ENCODE measurements around the gene KCNH3. TPM values are rescaled to one million over a fixed set of nuclear protein-coding genes. Genes with fewer than 3 reads are reported as not detected.
A peak's percentile ranks its signal among the peaks of the same experiment; 100 is the strongest.

The KCNH3 gene
- total RNA-seq, 1 experiment from 2014 or later, result 0.26 TPM

GRCh38 chr12:49527361-49528130 is 11.3 kb upstream of the KCNH3 start:
- Histone ChIP-seq H2AK5ac (ENCODE audit: insufficient read length, low read length) (no peak overlapping the region), H3K79me2 (ENCODE audit: insufficient read depth, low read length) (no peaks in the 10 kb centered on the region), H3K23me2 (ENCODE audit: insufficient read length, low read depth, low read length, poor library complexity, severe bottlenecking) (no peaks in the 10 kb centered on the region), H2BK5ac (ENCODE audit: insufficient read length, low read length) (no peak overlapping the region), H2BK12ac (ENCODE audit: insufficient read length, low read depth, low read length) (no peak overlapping the region), H3K27ac (ENCODE audit: insufficient read length, low read depth, low read length) (no peak overlapping the region), H3K4ac (ENCODE audit: low read depth, low read length) (no peak overlapping the region), H2BK15ac (ENCODE audit: low read depth, low read length) (no peak overlapping the region), H3K79me1 (ENCODE audit: insufficient read depth, low read depth, low read length, poor library complexity, severe bottlenecking) (no peaks in the 10 kb centered on the region), H2BK20ac (ENCODE audit: low read depth, low read length, poor library complexity, severe bottlenecking) (no peak overlapping the region), H2AFZ (ENCODE audit: low read length) (no peak overlapping the region), H3K9me3 (ENCODE audit: control insufficient read depth, low read depth, low read length) (no peaks in the 10 kb centered on the region), H3K9ac (ENCODE audit: extremely low read depth, insufficient read length, low read length) (no peak overlapping the region), H3K23ac (ENCODE audit: insufficient read length, low read depth, low read length) (no peak overlapping the region), H4K5ac (ENCODE audit: insufficient read length, low read depth, low read length) (no peak overlapping the region), H3K27me3 (ENCODE audit: insufficient read depth, low read length) (no peaks in the 10 kb centered on the region), H4K20me1 (ENCODE audit: control insufficient read depth, insufficient read depth, insufficient read length) (no peaks in the 10 kb centered on the region), H3K4me2 (ENCODE audit: insufficient read depth, insufficient read length, low read length) (no peak overlapping the region), H3K14ac (ENCODE audit: insufficient read depth, low read length) (no peak overlapping the region; the same call in 1 of the 2 replicates), H3T11ph (ENCODE audit: low read length) (no peak overlapping the region), H3K18ac (ENCODE audit: insufficient read length, low read depth, low read length) (no peak overlapping the region), H3K4me1 (ENCODE audit: insufficient read depth, low read length) (no peaks in the 10 kb centered on the region), H2BK120ac (ENCODE audit: low read depth, low read length, poor library complexity, severe bottlenecking) (no peak overlapping the region), H4K8ac (replicated peaks; ENCODE audit: insufficient read length, low read depth, low read length) (no peak overlapping the region), H4K91ac (ENCODE audit: insufficient read length, low read depth, low read length) (no peak overlapping the region), H3K56ac (ENCODE audit: insufficient read length, low read depth, low read length) (no peak overlapping the region)
- Mint-ChIP-seq H3K4me3 (no peak overlapping the region; a peak in 1 of 5 replicates), H3K36me3 (ENCODE audit: insufficient read depth in 1 of 3, low read depth in 3 of 3) (peaks cover 9 to 33% (median 32%) of the 10 kb centered on the region in 3 experiments; a peak in 6 of 7 replicates), H3K9me3 (no peaks in the 10 kb centered on the region; a peak in 1 of 5 replicates), H3K4me1 (peaks cover 8 to 9% of the 10 kb centered on the region in 2 experiments), H3K27me3 (ENCODE audit: low read depth) (no peaks in the 10 kb centered on the region; the same call in 1 of the 2 replicates), H3K27ac (peak overlapping the region in 1 of 3 experiments; percentile 90; a peak in 3 of 7 replicates)
- DNase-seq, result no peak
- WGBS (ENCODE audit: extremely low coverage, insufficient read length, low lambda C conversion rate), result no CpG with 5 or more reads among the region's 7 CpGs
- TF ChIP-seq, protein P1, sequence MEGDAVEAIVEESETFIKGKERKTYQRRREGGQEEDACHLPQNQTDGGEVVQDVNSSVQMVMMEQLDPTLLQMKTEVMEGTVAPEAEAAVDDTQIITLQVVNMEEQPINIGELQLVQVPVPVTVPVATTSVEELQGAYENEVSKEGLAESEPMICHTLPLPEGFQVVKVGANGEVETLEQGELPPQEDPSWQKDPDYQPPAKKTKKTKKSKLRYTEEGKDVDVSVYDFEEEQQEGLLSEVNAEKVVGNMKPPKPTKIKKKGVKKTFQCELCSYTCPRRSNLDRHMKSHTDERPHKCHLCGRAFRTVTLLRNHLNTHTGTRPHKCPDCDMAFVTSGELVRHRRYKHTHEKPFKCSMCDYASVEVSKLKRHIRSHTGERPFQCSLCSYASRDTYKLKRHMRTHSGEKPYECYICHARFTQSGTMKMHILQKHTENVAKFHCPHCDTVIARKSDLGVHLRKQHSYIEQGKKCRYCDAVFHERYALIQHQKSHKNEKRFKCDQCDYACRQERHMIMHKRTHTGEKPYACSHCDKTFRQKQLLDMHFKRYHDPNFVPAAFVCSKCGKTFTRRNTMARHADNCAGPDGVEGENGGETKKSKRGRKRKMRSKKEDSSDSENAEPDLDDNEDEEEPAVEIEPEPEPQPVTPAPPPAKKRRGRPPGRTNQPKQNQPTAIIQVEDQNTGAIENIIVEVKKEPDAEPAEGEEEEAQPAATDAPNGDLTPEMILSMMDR (conservative IDR thresholded peaks at IDR 0.05), result no peak

All from H9 (cell line).